ENCODE results near the gene PRDM15. TPM values are rescaled to one million over a fixed set of nuclear protein-coding genes. Genes with fewer than 3 reads are reported as not detected.

Gene PRDM15
- total RNA-seq, 1 experiment from 2014 or later = 3.0 TPM

GRCh38 chr21:41763996-41764395, 115.1 kb downstream of the PRDM15 start:
- no peaks in the 10 kb centered on the region for H3K79me2 ChIP-seq (ENCODE audit: low read length)
- no peaks in the 10 kb centered on the region for H3K36me3 ChIP-seq (ENCODE audit: insufficient read depth, low read length)
- DNase-seq = no peak
- H3K9me2 ChIP-seq (replicated peaks; ENCODE audit: insufficient read depth, low read length) = no peaks in the 10 kb centered on the region
- no peak overlapping the region for H3K4me3 ChIP-seq (ENCODE audit: low read length)
- no peak overlapping the region for H2AFZ ChIP-seq (ENCODE audit: low read length)
- H3K4me2 ChIP-seq (ENCODE audit: low read depth, low read length, poor library complexity, severe bottlenecking) = no peak overlapping the region
- H3K9me3 ChIP-seq (ENCODE audit: low read length) = no peaks in the 10 kb centered on the region
- no peaks in the 10 kb centered on the region for H3K4me1 ChIP-seq (ENCODE audit: low read length)
- no peaks in the 10 kb centered on the region for H3K27me3 ChIP-seq (ENCODE audit: low read length)
- no peak overlapping the region for H3K9ac ChIP-seq (ENCODE audit: low read length)
- no peak overlapping the region for H3K27ac ChIP-seq (ENCODE audit: low read length)
- no peaks in the 10 kb centered on the region for H4K20me1 ChIP-seq (ENCODE audit: insufficient read depth, low read depth, low read length)

- Histone ChIP-seq H3K27me3 (ENCODE audit: low read length) (no peaks in the 10 kb centered on the region), H3K4me2 (ENCODE audit: low read depth, low read length, poor library complexity, severe bottlenecking) (no peak overlapping the region), H3K9me3 (ENCODE audit: low read length) (no peaks in the 10 kb centered on the region)
Measured at GRCh38 chr21:41763398-41763931, 115.7 kb downstream of the PRDM15 start.

GRCh38 chr21:41762753-41763152, 116.4 kb downstream of the PRDM15 start:
- Histone ChIP-seq H3K36me3 (ENCODE audit: insufficient read depth, low read length) (no peaks in the 10 kb centered on the region), H2AFZ (ENCODE audit: low read length) (no peak overlapping the region), H3K27me3 (ENCODE audit: low read length) (no peaks in the 10 kb centered on the region), H3K27ac (ENCODE audit: low read length) (no peak overlapping the region), H3K9me3 (ENCODE audit: low read length) (no peaks in the 10 kb centered on the region), H4K20me1 (ENCODE audit: insufficient read depth, low read depth, low read length) (no peaks in the 10 kb centered on the region), H3K4me3 (ENCODE audit: low read length) (no peak overlapping the region), H3K9ac (ENCODE audit: low read length) (no peak overlapping the region), H3K9me2 (replicated peaks; ENCODE audit: insufficient read depth, low read length) (no peaks in the 10 kb centered on the region), H3K79me2 (ENCODE audit: low read length) (no peaks in the 10 kb centered on the region), H3K4me1 (ENCODE audit: low read length) (no peaks in the 10 kb centered on the region), H3K4me2 (ENCODE audit: low read depth, low read length, poor library complexity, severe bottlenecking) (no peak overlapping the region)
- DNase-seq = no peak

More at GRCh38 chr21:41763398-41763931, 115.7 kb downstream of the PRDM15 start:
- no peak overlapping the region for H3K4me3 ChIP-seq (ENCODE audit: low read length)
- no peak overlapping the region for H3K27ac ChIP-seq (ENCODE audit: low read length)
- H4K20me1 ChIP-seq (ENCODE audit: insufficient read depth, low read depth, low read length) = no peaks in the 10 kb centered on the region
- no peak overlapping the region for H2AFZ ChIP-seq (ENCODE audit: low read length)
- H3K79me2 ChIP-seq (ENCODE audit: low read length) = no peaks in the 10 kb centered on the region
- no peaks in the 10 kb centered on the region for H3K9me2 ChIP-seq (replicated peaks; ENCODE audit: insufficient read depth, low read length)
- no peaks in the 10 kb centered on the region for H3K36me3 ChIP-seq (ENCODE audit: insufficient read depth, low read length)
- no peak for DNase-seq
- no peaks in the 10 kb centered on the region for H3K4me1 ChIP-seq (ENCODE audit: low read length)
- H3K9ac ChIP-seq (ENCODE audit: low read length) = no peak overlapping the region

DNA sequence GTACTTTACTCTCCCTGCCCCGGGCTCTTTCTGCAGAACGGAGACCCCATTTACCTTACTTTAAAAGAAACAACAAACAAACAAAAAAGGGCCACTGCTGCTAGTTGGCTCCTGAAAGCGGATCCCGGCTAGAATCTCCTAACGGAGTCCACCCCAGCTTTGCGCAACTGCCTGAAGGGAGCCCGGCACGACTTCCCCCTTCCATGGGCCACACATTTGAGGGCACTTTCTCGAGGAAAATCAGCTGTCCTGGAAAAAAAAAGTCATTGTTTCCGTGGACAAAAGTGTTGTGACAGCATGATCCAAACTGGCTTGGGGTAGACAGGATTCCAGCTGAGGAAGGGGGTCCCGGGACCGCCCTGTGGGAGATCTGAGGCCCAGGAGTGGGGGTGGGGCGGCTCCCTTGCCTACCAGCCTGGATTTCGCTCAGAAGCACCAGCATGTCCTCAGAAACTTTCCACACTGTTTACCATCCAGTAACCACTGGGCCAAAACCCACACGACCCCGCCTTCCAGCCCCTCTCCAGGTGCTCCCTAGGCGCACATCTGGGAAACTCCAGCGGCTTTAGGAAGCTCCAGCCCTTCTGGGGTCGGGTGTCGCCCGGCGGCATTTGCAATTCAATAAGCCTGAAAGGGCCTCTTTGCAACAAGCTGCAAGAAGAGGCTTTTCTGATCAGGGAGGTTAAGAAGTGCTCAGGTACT, 117.1 kb downstream of the PRDM15 start:
- Histone ChIP-seq H3K9me3 (ENCODE audit: low read length) (no peaks in the 10 kb centered on the region), H3K36me3 (ENCODE audit: insufficient read depth, low read length) (no peaks in the 10 kb centered on the region), H3K4me1 (ENCODE audit: low read length) (no peaks in the 10 kb centered on the region), H3K4me2 (ENCODE audit: low read depth, low read length, poor library complexity, severe bottlenecking) (no peak overlapping the region), H3K9me2 (replicated peaks; ENCODE audit: insufficient read depth, low read length) (no peaks in the 10 kb centered on the region), H3K9ac (ENCODE audit: low read length) (no peak overlapping the region), H3K79me2 (ENCODE audit: low read length) (no peaks in the 10 kb centered on the region), H3K27ac (ENCODE audit: low read length) (no peak overlapping the region), H3K4me3 (ENCODE audit: low read length) (no peak overlapping the region), H3K27me3 (ENCODE audit: low read length) (no peaks in the 10 kb centered on the region), H2AFZ (ENCODE audit: low read length) (no peak overlapping the region), H4K20me1 (ENCODE audit: insufficient read depth, low read depth, low read length) (no peaks in the 10 kb centered on the region)
- DNase-seq = no peak

DNA sequence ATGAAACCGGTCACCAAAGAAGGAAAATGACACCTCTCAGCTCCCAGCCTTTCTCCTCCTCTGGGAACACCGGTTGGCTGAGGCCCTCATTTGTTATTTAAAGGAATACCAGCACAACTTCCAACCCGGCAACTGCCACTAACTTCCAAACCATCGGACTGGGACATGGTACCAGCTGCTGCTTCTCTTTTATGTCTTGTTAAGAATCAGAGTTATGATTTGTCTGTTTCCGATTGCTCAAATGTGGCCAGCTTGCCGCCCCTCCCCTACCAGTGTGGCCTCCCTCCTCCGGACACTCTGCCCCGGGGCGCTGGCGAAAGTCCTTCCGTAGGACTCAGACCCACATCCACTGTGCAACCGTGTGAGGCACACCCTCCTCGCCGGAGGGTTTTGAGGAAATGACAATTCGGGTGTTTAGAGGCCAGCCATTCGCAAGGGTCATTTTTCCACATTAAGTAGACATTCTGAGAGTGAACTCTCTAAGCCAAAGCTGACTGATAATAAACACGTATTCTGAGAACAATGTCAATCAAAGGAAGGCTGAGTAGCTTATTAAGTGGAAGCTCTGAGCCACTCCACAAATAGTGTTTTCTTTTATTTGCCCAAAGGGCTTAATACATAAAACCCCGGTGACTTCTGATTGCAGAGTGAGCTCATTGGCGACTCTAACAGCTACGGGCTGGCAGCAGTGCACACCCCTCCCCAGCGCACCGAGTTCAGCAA, 117.8 kb downstream of the PRDM15 start:
- Histone ChIP-seq H3K27me3 (ENCODE audit: low read length) (no peaks in the 10 kb centered on the region), H3K4me2 (ENCODE audit: low read depth, low read length, poor library complexity, severe bottlenecking) (no peak overlapping the region), H3K9ac (ENCODE audit: low read length) (no peak overlapping the region), H3K9me3 (ENCODE audit: low read length) (no peaks in the 10 kb centered on the region), H3K4me3 (ENCODE audit: low read length) (no peak overlapping the region), H2AFZ (ENCODE audit: low read length) (no peak overlapping the region), H4K20me1 (ENCODE audit: insufficient read depth, low read depth, low read length) (no peaks in the 10 kb centered on the region), H3K27ac (ENCODE audit: low read length) (no peak overlapping the region), H3K9me2 (replicated peaks; ENCODE audit: insufficient read depth, low read length) (no peaks in the 10 kb centered on the region), H3K4me1 (ENCODE audit: low read length) (no peaks in the 10 kb centered on the region), H3K36me3 (ENCODE audit: insufficient read depth, low read length) (no peaks in the 10 kb centered on the region), H3K79me2 (ENCODE audit: low read length) (no peaks in the 10 kb centered on the region)
- no peak for DNase-seq

- Histone ChIP-seq H3K4me1 (ENCODE audit: low read length) (no peaks in the 10 kb centered on the region), H3K36me3 (ENCODE audit: insufficient read depth, low read length) (no peaks in the 10 kb centered on the region), H3K4me2 (ENCODE audit: low read depth, low read length, poor library complexity, severe bottlenecking) (no peak overlapping the region), H3K4me3 (ENCODE audit: low read length) (no peak overlapping the region), H2AFZ (ENCODE audit: low read length) (no peak overlapping the region), H3K9me3 (ENCODE audit: low read length) (no peaks in the 10 kb centered on the region), H3K9ac (ENCODE audit: low read length) (no peak overlapping the region), H3K27ac (ENCODE audit: low read length) (no peak overlapping the region), H3K79me2 (ENCODE audit: low read length) (no peaks in the 10 kb centered on the region), H4K20me1 (ENCODE audit: insufficient read depth, low read depth, low read length) (no peaks in the 10 kb centered on the region), H3K27me3 (ENCODE audit: low read length) (no peaks in the 10 kb centered on the region), H3K9me2 (replicated peaks; ENCODE audit: insufficient read depth, low read length) (no peaks in the 10 kb centered on the region)
- no peak for DNase-seq
Measured at GRCh38 chr21:41760411-41760810, 118.7 kb downstream of the PRDM15 start.

DNA sequence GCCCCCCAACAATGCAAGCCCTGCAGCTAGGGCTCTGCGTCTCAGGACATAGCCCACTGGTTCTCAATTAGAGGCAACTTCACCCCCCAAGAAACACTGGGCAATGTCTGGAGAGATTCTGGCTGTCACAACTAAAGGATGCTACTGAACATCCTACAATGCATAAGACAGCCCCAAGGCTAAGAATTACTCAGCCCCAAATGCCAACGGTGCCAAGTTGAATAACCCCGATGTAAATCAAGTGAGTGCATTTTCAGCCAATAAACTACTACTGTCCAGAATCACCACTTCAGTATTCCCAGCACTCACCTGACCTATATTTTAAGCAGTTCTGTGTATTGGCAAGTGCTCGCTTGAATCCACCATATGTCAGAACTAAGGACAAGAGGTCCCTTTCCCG, 119.2 kb downstream of the PRDM15 start:
- no peak overlapping the region for H3K4me2 ChIP-seq (ENCODE audit: low read depth, low read length, poor library complexity, severe bottlenecking)

GRCh38 chr21:41759214-41759840, 119.8 kb downstream of the PRDM15 start:
- no peaks in the 10 kb centered on the region for H3K36me3 ChIP-seq (ENCODE audit: insufficient read depth, low read length)
- H3K27ac ChIP-seq (ENCODE audit: low read length) = no peak overlapping the region
- H4K20me1 ChIP-seq (ENCODE audit: insufficient read depth, low read depth, low read length) = no peaks in the 10 kb centered on the region
- no peaks in the 10 kb centered on the region for H3K4me1 ChIP-seq (ENCODE audit: low read length)
- no peaks in the 10 kb centered on the region for H3K27me3 ChIP-seq (ENCODE audit: low read length)
- no peaks in the 10 kb centered on the region for H3K9me2 ChIP-seq (replicated peaks; ENCODE audit: insufficient read depth, low read length)
- H3K4me2 ChIP-seq (ENCODE audit: low read depth, low read length, poor library complexity, severe bottlenecking) = no peak overlapping the region
- no peak overlapping the region for H3K9ac ChIP-seq (ENCODE audit: low read length)
- H3K9me3 ChIP-seq (ENCODE audit: low read length) = no peaks in the 10 kb centered on the region
- H3K79me2 ChIP-seq (ENCODE audit: low read length) = no peaks in the 10 kb centered on the region
- H2AFZ ChIP-seq (ENCODE audit: low read length) = no peak overlapping the region
- DNase-seq = no peak
- H3K4me3 ChIP-seq (ENCODE audit: low read length) = no peak overlapping the region

More for the DNA sequence above, 119.2 kb downstream of the PRDM15 start:
- Histone ChIP-seq H3K79me2 (ENCODE audit: low read length) (no peaks in the 10 kb centered on the region), H3K27ac (ENCODE audit: low read length) (no peak overlapping the region), H4K20me1 (ENCODE audit: insufficient read depth, low read depth, low read length) (no peaks in the 10 kb centered on the region), H3K4me3 (ENCODE audit: low read length) (no peak overlapping the region), H3K27me3 (ENCODE audit: low read length) (no peaks in the 10 kb centered on the region), H3K4me1 (ENCODE audit: low read length) (no peaks in the 10 kb centered on the region), H3K9ac (ENCODE audit: low read length) (no peak overlapping the region), H2AFZ (ENCODE audit: low read length) (no peak overlapping the region), H3K9me3 (ENCODE audit: low read length) (no peaks in the 10 kb centered on the region), H3K9me2 (replicated peaks; ENCODE audit: insufficient read depth, low read length) (no peaks in the 10 kb centered on the region), H3K36me3 (ENCODE audit: insufficient read depth, low read length) (no peaks in the 10 kb centered on the region)
- no peak for DNase-seq
